ENCODE results near the gene TMEM247.

The TMEM247 gene

DNA sequence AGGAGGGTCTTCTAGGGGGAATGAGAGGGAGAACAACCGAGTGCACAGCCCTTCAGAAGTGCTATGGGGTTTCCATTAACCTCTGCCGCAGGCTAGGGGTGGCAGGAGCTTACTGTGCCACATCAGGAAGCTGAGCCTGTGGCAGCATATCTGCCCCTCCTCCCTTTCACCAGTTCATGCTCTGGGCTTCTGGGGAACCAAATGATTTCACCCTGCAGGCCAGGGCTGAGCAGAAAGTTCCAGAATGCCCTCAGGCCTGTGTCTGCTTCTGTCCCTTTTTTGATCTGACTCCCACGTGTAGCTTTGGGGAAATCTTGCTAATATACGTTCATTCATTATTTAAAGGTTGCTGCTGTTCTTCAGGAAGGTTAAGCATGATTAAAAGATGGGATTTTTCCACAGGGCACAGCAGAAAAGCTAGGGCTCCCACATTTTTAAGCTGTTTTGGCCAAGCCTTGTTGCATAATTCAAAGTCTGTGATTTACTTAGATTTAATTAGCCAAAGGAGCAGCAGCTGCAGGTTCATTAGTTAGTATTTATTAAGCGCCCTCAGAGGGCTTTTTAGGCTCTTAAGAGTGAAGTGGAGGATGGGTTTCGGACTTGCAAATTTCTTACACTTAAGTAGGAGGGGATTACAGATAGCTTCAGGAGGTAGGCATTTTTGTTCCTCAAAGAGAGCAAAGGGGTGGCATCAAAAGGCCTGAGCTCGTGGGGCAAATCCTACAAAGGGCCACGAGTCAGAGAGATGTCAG is 10.2 kb downstream of the TMEM247 start:
- no peak for DNase-seq (ENCODE audit: low spot score)

DNA sequence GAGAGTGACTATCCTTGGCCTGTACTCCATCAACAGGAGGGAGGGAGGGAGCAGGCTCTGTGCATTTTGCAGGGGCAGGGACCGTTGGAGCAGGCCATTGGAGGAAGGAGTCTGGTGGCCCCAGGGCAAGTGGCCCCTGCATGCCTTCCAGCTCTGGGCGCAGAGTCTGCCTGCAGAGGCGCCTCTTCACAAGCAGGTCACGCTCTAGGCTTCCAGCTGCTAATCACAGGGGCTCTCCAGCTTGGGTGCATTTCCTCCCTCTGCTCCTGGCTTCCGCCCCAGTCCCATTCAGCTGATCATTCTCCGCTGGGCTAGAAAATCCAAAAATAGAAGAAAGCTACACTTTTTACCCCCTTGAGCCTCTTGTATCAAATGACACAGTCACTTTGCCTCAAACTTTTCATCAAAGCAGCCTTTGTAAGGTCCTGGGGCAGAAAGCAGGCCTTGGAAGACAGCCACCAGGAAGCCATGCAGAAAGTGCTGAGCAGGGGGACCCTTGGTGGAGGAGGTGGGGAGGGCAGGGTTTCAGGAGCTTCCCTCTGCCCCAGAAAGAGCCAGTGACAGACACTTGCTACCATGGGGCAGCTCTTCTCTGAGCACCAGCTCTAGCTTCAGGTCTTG is 11.3 kb downstream of the TMEM247 start:
- no peak for DNase-seq (ENCODE audit: low spot score)

DNA sequence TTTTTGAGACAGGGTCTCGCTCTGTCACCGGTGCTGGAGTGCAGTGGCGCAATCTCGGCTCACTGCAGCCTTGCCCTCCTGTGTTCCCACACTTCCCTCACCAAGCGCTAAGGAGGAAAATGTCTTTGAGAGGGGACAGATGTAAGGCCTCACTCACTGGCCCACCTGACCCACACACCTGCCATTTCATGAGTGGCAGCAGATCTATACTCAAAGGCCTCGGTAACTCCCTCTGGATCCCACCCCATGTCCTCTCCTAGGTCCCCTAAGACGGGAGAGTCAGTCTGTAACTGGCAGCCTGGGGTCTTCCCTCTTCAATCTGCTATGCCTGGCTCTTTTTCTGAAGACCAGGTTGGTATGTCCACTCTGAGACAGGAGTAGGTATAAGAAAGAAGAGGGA is 12.9 kb downstream of the TMEM247 start:
- no peak for DNase-seq (ENCODE audit: low spot score)

DNA sequence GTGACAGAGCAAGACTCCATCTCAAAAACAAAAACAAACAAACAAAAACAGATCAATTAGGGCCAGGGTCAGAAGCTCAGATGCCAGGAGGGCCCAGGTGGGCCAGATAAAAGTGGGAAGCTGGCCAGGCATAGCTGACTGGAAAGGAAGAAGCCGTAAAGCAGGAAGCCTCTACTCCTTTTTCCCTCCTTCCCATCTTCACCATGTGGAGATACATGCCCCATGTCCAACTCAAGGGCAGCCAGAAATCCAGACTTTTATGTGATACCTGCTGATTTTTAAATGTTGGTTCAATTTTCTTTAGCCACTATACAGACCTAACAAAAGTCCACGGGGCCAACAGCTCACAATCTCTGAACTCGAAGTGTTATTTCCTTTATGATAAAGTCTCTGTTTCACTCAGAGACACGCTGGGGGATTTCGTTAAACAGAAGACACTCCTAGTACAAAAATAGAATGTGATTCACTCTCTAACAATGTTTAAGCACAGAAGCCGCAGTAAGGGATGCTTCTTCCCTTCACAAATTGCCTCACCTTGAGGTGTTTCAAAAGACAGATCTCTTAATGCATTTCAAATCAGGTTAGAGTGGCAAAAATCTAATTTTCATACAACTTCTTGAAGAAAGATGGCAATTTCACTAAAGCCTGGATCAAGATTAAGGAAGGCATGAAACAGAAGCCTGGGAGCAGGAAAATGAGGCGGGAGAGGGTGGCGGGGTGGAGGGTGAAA is 14.0 kb downstream of the TMEM247 start:
- DNase-seq (ENCODE audit: low spot score): no peak

DNA sequence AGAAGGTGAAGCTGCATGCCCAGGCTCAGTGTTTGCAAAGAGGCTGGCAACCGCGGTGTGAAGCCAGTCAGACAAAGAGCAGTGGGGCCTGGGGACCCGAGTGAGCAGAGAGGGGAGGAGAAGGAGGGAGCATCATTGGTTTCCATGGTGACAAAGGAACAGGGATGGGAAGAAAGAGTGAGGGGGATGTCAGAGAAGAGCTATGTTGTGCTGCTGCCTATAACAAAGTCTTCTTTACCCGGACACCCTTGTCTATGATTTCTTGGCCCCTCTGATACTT is 14.5 kb downstream of the TMEM247 start:
- no peak for DNase-seq (ENCODE audit: low spot score)

DNA sequence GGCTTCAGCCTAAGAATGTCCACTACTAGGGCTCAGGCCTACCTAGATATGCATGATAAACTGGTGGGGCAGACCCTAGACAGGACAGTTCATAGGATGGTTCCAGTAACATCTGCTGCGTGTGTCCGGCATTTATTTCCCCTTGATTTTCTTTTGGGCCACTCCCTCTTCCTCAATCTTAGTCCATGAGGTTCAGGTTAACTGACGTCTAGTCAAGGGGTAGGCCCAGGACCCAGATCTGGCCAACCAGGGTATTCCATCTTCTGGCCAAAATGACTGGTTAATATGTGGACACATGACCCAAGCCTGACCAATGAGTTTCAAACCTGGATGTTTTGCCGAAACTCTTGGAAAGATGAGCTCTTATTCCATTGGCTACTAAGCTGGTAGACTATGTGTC is 15.2 kb downstream of the TMEM247 start:
- DNase-seq (ENCODE audit: low spot score): no peak

DNA sequence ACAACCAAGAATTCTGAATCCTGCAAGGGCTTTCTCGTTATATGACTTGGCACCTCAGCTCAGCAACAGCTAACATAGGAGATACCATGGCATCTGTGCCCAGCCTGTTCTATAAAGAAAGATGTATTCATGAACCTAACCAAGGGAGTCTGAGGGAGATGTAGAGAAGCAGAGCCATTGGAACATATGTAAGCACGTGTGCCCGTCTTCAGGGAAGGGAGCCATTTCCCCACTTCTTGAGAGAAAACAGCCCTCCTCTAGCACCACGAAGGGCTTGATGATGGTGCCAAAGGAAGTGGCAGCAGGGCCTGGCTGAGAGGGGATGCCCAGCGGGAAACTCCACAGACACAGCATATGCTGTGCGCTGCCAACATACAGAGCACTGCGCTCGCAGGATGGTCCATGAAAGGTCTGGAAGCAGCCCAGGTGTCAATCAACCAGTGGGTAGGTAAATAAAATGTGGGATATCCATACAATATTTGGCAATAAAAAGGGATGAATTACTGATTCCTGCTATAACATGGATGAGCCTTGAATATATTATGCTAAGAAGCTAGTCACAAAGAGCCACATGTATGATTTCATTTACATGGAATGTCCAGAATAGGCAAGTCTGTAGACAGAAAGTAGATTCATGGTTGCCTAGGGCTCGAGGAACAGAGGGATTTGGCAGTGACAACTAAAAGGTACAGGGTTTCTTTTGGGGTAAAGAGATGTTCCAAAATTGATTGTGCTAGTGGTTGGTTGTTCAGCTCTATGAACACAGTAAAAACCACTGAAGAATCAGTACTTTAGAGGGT is 16.1 kb downstream of the TMEM247 start:
- no peak for DNase-seq (ENCODE audit: low spot score)

DNA sequence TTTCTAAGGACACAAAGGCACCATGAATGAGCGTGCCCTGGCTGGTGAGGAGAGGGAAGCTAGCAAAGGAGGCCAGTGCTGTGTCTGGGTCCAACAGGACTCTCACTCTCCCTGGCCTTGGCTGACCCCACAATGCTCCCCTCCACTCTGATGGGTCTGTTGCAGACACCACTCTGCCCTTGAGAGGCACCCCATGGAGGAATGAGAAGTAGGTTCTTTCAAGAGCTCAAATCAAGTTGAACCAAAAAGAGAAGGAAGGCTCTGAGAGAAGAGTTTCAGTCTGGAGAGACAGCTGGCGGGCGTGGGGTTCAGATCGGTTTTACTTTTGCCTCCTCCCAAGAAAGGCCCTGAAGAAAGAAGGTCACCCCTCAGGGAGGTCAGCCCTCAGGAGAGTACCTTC is 18.4 kb downstream of the TMEM247 start:
- no peak for DNase-seq (ENCODE audit: low spot score)

DNA sequence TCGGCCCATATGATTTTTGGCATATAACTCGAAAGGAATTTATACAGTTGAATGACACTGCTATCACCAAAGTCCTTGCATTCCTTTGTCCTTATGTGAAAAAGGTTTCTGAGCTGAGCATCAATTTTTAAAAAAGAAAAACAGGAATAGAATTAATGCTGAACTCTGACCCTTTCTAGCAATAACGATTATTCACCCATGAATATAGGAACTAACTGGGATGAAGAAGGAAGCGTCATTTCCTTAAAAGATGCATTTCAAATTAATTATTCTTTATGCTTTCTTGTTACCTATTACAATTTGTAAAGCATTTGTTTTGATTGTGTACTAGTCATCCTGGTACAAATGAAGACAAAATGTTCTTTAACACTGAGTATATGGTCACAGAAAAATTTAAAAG is 19.3 kb downstream of the TMEM247 start:
- no peak for DNase-seq (ENCODE audit: low spot score)

DNA sequence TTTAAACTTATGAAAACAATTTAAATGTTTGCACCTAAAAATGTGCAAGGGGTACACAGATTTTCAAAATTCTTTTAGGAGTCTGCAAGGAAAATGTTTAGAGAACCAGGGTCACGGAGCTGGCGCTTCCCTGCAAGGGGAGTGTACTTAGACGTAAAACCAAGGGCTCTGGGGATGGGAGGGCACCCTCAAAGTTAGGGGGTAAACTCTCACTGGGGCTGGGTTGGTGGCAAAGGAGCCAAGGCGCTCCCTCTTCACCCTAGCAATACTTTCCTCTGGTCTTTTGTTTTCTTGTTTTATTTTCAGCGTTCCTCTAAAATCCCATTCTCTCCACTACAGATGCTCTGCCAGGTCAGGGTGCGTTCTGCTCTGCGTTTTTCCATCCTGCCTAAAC is 20.0 kb downstream of the TMEM247 start:
- DNase-seq (ENCODE audit: low spot score): no peak

DNA sequence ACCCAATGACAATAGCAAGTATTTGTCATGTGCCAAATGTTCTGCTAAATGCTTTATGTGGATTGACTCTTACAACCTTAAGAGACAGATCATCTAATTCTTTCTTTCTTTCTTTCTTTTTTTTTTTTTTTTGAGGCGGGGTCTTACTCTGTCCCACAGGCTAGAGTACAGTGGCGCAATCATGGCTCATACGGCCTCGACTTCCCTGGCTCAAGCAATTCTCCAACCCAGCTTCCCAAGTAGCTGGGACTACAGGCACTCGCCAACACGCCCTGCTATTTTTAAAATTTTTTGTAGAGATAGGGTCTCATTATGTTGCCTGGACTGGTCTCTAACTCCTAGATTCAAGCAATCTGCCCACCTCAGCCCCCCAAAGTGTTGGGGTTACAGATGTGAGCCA is 21.4 kb downstream of the TMEM247 start:
- DNase-seq (ENCODE audit: low spot score): no peak

DNA sequence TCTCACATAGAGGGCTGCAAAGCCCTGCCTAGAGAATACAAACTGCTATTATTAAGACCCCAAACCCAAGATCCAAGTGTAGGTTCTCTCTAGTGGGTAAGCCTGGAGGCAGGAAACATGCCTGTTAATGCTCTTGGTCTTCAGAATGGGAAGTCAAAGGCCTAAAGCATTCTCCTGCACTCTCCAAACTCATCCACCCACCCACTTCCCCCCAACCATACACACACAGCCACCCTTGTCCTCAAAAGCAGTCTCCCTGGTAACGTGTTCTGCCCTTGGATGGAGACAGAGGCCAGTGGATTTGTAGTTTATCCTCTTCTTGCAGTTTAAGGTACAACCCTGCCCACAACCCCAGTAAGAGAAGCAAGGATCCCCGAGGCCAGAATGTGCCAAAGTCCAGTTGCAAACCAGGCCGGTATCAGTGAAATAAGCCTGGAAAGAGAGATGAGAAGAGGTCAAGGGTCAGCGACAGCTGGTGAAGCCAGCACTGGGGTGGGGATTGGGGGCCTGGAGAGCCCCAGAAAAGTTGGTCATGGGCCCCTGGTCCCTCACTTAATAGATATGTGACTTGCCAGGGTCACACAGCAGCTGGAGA is 23.0 kb downstream of the TMEM247 start:
- DNase-seq (ENCODE audit: low spot score): no peak

DNA sequence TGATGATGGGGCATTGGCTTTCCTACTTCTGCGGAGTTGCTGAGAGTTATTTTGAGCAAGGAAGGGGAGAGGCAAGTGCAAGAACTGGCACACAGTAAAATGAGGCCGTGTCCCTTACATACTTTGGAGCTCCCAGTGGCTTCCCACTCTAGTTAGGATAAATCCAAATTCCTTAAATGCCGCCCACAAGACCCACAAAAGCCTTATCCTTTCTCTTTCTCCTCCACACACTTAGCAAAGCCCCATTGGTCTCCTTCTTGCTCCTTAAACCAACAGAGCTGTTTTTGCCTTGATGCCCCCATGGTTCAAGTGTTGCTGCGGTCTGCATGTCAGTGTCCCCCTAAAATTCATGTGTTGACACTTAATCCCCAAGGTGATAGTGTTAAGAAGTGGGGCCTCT is 24.3 kb downstream of the TMEM247 start:
- no peak for DNase-seq (ENCODE audit: low spot score)

DNA sequence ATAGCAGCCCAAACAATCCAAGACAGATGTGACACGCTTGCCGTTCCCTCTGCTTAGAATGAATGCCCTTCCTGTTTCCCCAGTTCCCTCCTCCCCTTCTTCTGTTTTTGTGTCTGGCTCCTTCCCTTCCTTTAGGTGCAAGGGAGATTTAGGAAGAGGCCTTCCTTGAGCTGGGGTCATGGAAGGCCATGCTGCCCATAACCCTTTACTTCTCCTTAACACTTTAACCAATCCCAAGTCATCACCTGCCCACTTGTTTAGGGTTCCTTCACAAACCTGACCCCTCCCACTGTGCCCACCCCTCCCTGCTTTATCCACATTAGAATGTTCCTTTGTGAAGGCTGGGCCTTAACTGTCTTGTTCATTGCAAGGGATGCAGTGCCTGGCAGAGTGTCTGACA is 24.9 kb downstream of the TMEM247 start:
- no peak for DNase-seq (ENCODE audit: low spot score)

DNA sequence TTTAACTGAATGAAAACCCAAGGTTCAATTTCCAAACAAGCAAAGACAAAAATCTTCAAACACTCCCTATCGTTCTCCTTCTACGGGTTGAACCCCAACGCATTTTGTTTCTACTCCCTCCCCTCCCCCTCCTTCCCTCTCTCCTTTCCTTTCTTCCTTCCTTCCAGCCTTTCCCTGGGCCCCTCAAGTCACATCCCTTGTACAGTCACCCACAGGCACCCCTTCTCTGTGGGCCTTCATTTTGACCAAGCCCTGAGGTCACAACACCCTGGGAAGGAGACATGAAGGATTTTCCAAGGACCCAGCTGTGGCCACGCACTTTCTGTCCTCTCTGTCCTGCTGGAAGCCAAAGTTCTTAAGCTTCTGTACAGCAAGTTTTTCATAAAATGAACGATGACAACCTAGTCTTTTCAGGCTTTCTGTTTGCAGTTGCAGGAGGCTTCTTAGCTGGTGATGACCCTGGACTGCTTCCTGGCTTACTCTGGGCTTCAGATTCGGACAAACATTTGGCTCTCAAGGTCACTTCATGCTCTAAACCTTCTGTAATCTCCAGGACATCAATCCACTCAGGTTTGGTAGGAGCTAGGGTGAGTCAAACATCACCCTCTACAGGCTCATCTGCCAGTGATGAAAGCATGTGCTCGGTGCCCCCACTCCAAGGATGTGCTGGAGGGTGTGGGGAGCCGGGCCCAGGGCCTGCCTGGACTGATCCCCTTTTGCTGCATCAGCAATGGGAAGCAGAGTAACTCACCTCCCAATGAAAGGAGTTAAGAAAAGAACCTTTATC is 25.5 kb downstream of the TMEM247 start:
- DNase-seq (ENCODE audit: low spot score): no peak

DNA sequence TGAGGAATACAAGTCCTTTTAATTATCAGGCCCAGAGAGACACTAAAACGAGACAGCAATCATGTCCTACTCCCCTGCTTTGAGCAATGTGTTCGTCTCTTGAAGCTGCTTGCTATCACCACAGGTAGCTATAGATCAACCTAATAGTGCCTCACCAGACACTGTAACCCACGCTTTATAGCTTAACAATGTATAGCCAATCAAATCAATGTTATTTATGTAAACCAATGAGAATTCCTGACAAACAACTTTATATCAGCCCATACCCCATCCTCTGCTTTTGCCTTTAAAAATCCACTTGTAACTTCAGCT is 26.1 kb downstream of the TMEM247 start:
- no peak for DNase-seq (ENCODE audit: low spot score)

DNA sequence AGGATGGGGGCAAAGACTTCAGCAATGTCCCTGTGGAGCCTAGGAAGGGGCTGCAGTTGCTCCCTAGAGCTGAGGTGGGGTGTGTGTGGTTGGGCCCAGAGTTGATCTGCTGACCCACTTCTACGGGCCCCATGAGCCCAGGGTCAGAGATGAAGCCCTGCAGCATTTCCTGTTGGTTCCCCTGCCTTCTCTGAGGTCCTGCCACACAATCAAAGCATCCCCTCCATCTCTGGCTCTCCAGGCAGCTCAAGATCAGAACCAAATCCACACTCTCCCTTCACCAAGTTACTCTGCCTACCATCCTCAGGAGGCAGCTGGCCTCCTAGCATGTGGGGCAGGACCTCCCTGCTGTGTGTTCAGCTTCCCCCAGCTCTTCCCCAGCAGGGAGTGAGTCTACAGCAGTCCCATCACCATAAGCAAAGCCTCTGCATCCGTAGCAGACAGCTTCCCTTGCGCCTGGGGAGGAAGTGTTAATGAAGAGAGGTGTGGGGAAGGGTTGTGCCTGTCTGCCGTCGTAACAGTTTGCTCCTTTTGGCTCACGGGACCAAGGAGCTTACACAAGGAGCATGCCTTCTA is 26.9 kb downstream of the TMEM247 start:
- DNase-seq (ENCODE audit: low spot score): no peak

DNA sequence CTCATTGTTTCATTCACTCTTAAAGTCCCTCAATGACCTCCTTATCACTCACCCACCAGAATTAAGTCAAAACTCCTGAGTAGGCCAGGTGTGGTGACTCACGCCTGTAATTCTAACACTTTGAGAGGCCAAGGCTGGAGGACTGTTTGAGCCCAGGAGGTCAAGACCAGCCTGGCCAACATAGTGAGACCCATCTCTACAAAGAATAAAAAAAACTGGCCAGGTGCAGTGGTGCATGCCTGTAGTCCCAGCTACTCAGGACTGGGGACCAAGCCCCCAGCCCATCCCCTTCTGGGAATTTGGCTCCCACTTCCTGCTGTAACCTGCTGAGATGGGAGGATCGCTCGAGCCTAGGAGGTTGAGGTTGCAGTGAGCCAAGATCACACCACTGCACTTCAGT is 28.9 kb downstream of the TMEM247 start:
- no peak for DNase-seq (ENCODE audit: low spot score)

DNA sequence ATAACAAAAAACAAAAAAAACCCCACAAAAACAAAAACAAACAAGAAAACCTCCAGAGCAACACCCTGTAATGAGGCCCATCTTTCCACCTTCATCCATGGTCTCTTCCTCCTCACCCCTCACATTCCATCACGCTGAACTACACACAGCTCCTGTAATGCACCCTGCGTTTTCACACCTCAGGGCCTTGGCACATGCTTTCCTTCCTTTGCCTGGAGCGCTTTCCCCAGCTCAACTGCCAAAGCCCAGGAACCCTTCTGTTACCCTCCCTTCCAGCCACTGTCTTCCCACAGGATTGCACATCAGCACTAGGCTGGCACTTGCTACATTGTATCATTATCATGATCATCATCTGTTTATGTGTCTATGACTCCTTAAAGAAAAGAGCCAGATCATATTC is 29.4 kb downstream of the TMEM247 start:
- no peak for DNase-seq (ENCODE audit: low spot score)

DNA sequence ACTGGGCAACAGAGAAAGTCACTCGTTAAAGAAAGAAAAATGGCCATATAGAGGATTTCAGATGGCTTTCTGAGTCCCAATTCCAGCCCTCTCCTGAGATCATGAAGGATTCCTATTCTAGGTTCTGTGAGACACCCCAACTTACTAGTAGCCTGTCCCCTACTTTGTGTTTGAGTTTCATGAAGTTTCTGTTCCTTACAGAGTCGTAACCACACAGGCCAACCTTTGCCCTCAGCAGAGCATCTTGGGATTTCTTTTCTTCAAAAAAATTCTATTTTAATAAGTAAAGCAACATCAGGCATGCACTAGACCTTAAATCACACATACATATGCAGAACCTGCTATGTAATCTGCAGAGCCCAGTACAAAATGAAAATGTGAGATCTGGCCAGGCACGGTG is 30.4 kb downstream of the TMEM247 start:
- no peak for DNase-seq (ENCODE audit: low spot score)

DNA sequence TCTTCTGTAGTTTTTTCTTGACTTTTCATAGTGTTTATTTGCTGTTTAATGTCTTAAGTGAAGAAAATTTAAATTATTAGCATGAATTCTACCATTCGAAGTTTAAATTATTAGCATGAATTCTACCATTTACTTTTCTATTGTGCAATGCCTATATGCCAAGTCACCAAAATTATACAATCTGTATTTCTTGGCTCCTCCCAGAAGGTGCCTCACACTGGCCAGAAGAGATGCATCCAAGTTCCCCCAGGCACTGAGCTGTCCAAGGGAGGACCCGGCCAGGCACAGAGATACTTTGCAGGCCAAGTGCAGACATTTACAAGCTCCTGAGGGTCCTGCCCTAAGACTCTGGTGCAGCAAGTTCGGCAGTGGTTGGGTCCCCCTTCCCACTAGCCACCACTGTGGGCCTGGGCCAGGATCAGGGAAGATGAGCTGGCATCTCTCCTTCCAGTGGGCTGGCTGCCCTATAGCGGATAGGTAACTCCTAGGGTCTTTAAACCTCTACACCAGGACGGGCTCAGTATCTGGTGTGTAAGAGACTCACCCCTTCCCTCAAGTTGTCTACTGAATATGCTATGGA is 31.3 kb downstream of the TMEM247 start:
- DNase-seq (ENCODE audit: low spot score): no peak
